IMR-90 (cell line): Measurements from ENCODE around the gene SIAH2. TPM values are rescaled to one million over a fixed set of nuclear protein-coding genes. Genes with fewer than 3 reads are reported as not detected.

Experiments used
- ATAC-seq: fragments of 200-7000 bp; cut with Tn5 transposase; 2 replicates; pipeline ENCODE4 v1.9.1; 2020; ENCODE audit warnings: low read depth, mild to moderate bottlenecking, moderate library complexity
- BruUV-seq: library from RNA; stranded (reverse); fragments of 400-500 nt; replicated peaks from 2 replicates; lab custom pipeline; 2021; lab: Mats Ljungman, UMichigan
- CTCF ChIA-PET: fragments of 300-600 bp; formaldehyde crosslinking; extraction: SDS; loops from one replicate; lab custom pipeline; 2021; ENCODE audit warnings: antibody characterized with exemption; lab: Yijun Ruan, JAX
- POLR2A ChIA-PET: fragments of 300-600 bp; sonication (Branson Sonifier 250); formaldehyde crosslinking; loops from one replicate; lab custom pipeline; 2022; ENCODE audit warnings: antibody characterized with exemption; ENCODE audit not compliant: unreplicated experiment; lab: Charles Lee
- DNase-seq: peaks from one replicate; pipeline ENCODE4 v3.0.0; 2013
- H2AFZ ChIP-seq: replicated peaks from 2 replicates; pipeline ENCODE3; 2013; ENCODE audit warnings: low read length, mild to moderate bottlenecking; ENCODE audit not compliant: poor library complexity
- H2AK5ac ChIP-seq: 2 replicates; pipeline ENCODE4 v1.6.1; 2013; ENCODE audit warnings: low read depth, low read length, inconsistent platforms
- H2AK9ac ChIP-seq: replicated peaks from 2 replicates; pipeline ENCODE3; 2013; ENCODE audit warnings: mild to moderate bottlenecking, low read depth, low read length, moderate library complexity; ENCODE audit not compliant: poor library complexity
- H2BK120ac ChIP-seq: 2 replicates; pipeline ENCODE4 v1.6.1; 2013; ENCODE audit warnings: low read depth, low read length, inconsistent platforms
- H2BK15ac ChIP-seq: 3 replicates; pipeline ENCODE4 v1.6.1; 2013; ENCODE audit warnings: low read depth, low read length, inconsistent platforms
- H2BK20ac ChIP-seq: 2 replicates; pipeline ENCODE4 v1.6.1; 2013; ENCODE audit warnings: low read depth, mild to moderate bottlenecking, inconsistent platforms, low read length, moderate library complexity
- H2BK5ac ChIP-seq: 2 replicates; pipeline ENCODE4 v1.6.1; 2013; ENCODE audit warnings: mild to moderate bottlenecking, low read depth, low read length, inconsistent platforms; ENCODE audit not compliant: poor library complexity, severe bottlenecking
- H3K14ac ChIP-seq: replicated peaks from 2 replicates; pipeline ENCODE4 v1.6.1; 2013; ENCODE audit warnings: low read depth, low read length, inconsistent platforms
- H3K18ac ChIP-seq: 2 replicates; pipeline ENCODE4 v1.6.1; 2013; ENCODE audit warnings: low read depth, low read length, control low read depth
- H3K23ac ChIP-seq: 2 replicates; pipeline ENCODE4 v1.6.1; 2013; ENCODE audit warnings: low read depth, low read length, inconsistent platforms
- H3K27ac ChIP-seq: 2 replicates; pipeline ENCODE4 v1.5.1; 2013; ENCODE audit warnings: mild to moderate bottlenecking, control low read depth, low read length; ENCODE audit not compliant: insufficient read depth
- H3K27me3 ChIP-seq: 2 replicates; pipeline ENCODE4 v1.6.1; 2013; ENCODE audit warnings: low read length; ENCODE audit not compliant: control insufficient read depth, insufficient read depth
- H3K36me3 ChIP-seq: 2 replicates; pipeline ENCODE4 v1.6.1; 2013; ENCODE audit warnings: low read length, mixed read lengths; ENCODE audit not compliant: control insufficient read depth, insufficient read depth
- H3K4ac ChIP-seq: 2 replicates; pipeline ENCODE4 v1.6.1; 2013; ENCODE audit warnings: low read depth, low read length, inconsistent platforms
- H3K4me1 ChIP-seq: 2 replicates; pipeline ENCODE4 v1.6.1; 2013; ENCODE audit warnings: low read length, mixed read lengths; ENCODE audit not compliant: control insufficient read depth, insufficient read depth
- H3K4me2 ChIP-seq: 2 replicates; pipeline ENCODE4 v1.6.1; 2013; ENCODE audit warnings: low read depth, mild to moderate bottlenecking, control low read depth, low read length, moderate library complexity
- H3K4me3 ChIP-seq: 2 replicates; pipeline ENCODE4 v1.5.1; 2013; ENCODE audit warnings: low read depth, mild to moderate bottlenecking, control low read depth, low read length, moderate library complexity; ENCODE audit not compliant: insufficient read depth
- H3K56ac ChIP-seq: 2 replicates; pipeline ENCODE4 v1.6.1; 2013; ENCODE audit warnings: low read length, inconsistent platforms; ENCODE audit not compliant: insufficient read depth; ENCODE audit errors: extremely low read depth
- H3K79me1 ChIP-seq, 2 experiments: 2 replicates each; pipeline ENCODE4 v1.6.1; 2013; ENCODE audit warnings: low read length in 2 of 2, inconsistent platforms in 1 of 2, low read depth in 1 of 2
- H3K9ac ChIP-seq: 2 replicates; pipeline ENCODE4 v1.6.1; 2013; ENCODE audit warnings: low read depth, low read length, control low read depth
- H3K9me1 ChIP-seq: 2 replicates; pipeline ENCODE4 v1.6.1; 2013; ENCODE audit warnings: low read length, inconsistent platforms; ENCODE audit not compliant: insufficient read depth
- H3K9me3 ChIP-seq: 2 replicates; pipeline ENCODE4 v1.6.1; 2013; ENCODE audit warnings: low read length; ENCODE audit not compliant: control insufficient read depth, insufficient read depth
- H4K20me1 ChIP-seq: 2 replicates; pipeline ENCODE4 v1.6.1; 2013; ENCODE audit warnings: low read length, inconsistent platforms; ENCODE audit not compliant: insufficient read depth
- H4K5ac ChIP-seq: 2 replicates; pipeline ENCODE4 v1.6.1; 2013; ENCODE audit warnings: mild to moderate bottlenecking, low read depth, low read length, control low read depth
- H4K8ac ChIP-seq, 2 experiments: 2 replicates each; pipeline ENCODE4 v1.6.1; 2013; ENCODE audit warnings: low read depth in 2 of 2, low read length in 2 of 2, control low read depth in 1 of 2, inconsistent platforms in 1 of 2
- H4K91ac ChIP-seq: 2 replicates; pipeline ENCODE4 v1.6.1; 2013; ENCODE audit warnings: low read depth, low read length, inconsistent platforms; ENCODE audit not compliant: insufficient read depth
- BHLHE40 ChIP-seq: fragments of 150-350 bp; IDR thresholded peaks from 2 replicates; pipeline ENCODE4 v1.6.1; 2016; ENCODE audit warnings: mild to moderate bottlenecking, low read depth, low read length
- CEBPB ChIP-seq: IDR thresholded peaks from 2 replicates; pipeline ENCODE4 v1.6.1; 2012; ENCODE audit warnings: low read depth, low read length, improper control_type of control experiment
- CHD1 ChIP-seq: IDR thresholded peaks from 2 replicates; pipeline ENCODE4 v1.6.1; 2012; ENCODE audit warnings: low read depth, low read length, improper control_type of control experiment
- CTCF ChIP-seq: conservative IDR thresholded peaks from 2 replicates; pipeline ENCODE4 v1.5.1; 2012; ENCODE audit warnings: mild to moderate bottlenecking, low read depth, low read length, improper control_type of control experiment
- ELK1 ChIP-seq: fragments of 150-350 bp; IDR thresholded peaks from 2 replicates; pipeline ENCODE4 v1.6.1; 2016; ENCODE audit warnings: low read depth, mild to moderate bottlenecking, low read length, moderate library complexity, borderline replicate concordance
- MXI1 ChIP-seq: IDR thresholded peaks from 2 replicates; pipeline ENCODE4 v1.6.1; 2012; ENCODE audit warnings: low read depth, mild to moderate bottlenecking, low read length, moderate library complexity, borderline replicate concordance
- NFE2L2 ChIP-seq: fragments of 150-350 bp; IDR thresholded peaks from 2 replicates; pipeline ENCODE4 v1.6.1; 2016; ENCODE audit warnings: low read depth, mild to moderate bottlenecking, low read length
- POLR2A ChIP-seq: IDR thresholded peaks from 2 replicates; pipeline ENCODE4 v1.6.1; 2012; ENCODE audit warnings: mild to moderate bottlenecking, low read depth, low read length
- RAD21 ChIP-seq: IDR thresholded peaks from 2 replicates; pipeline ENCODE4 v1.6.1; 2012; ENCODE audit warnings: low read length, improper control_type of control experiment
- RCOR1 ChIP-seq: IDR thresholded peaks from 2 replicates; pipeline ENCODE4 v1.6.1; 2012; ENCODE audit warnings: mild to moderate bottlenecking, low read length, improper control_type of control experiment; ENCODE audit not compliant: insufficient replicate concordance
- RFX5 ChIP-seq: IDR thresholded peaks from 2 replicates; pipeline ENCODE4 v1.8.0; 2012; ENCODE audit warnings: low read depth, mild to moderate bottlenecking, low read length, moderate library complexity
- SMC3 ChIP-seq: fragments of 150-350 bp; IDR thresholded peaks from 2 replicates; pipeline ENCODE4 v1.6.1; 2016; ENCODE audit warnings: low read depth, mild to moderate bottlenecking, antibody characterized with exemption, low read length, moderate library complexity
- USF2 ChIP-seq: fragments of 150-350 bp; IDR thresholded peaks from 2 replicates; pipeline ENCODE4 v1.6.1; 2017; ENCODE audit warnings: mild to moderate bottlenecking, antibody characterized with exemption, low read length, low read depth
- WGBS, 2 experiments: methylation state at CpG; one replicate each; pipeline versions ENCODE4 v1.1.5 to v1.1.7; 2013; ENCODE audit warnings: missing lambda C conversion rate in 2 of 2; ENCODE audit not compliant: insufficient read length in 1 of 2; ENCODE audit errors: extremely low coverage in 2 of 2; 5-methylcytosine and 5-hydroxymethylcytosine counted together
- dilution Hi-C: fragments of 300-500 bp; cut with HindIII; formaldehyde crosslinking; loops from one replicate; pipeline ENCODE4 v1.14.3; 2018; ENCODE audit warnings: low sequenced_read_pairs; ENCODE audit not compliant: unreplicated experiment
- in situ Hi-C: fragments of 300-500 bp; cut with MboI; formaldehyde crosslinking; loops from 3 replicates; pipeline ENCODE4 v1.14.3; 2019; ENCODE audit warnings: low sequenced_read_pairs, inconsistent platforms, mixed read lengths
- intact Hi-C: fragments of 100-400 bp; cut with micrococcal nuclease; formaldehyde crosslinking; loops from 2 replicates; pipeline ENCODE4 v1.10.0; 2022
- polyA plus RNA-seq, 3 experiments: library from polyadenylated mRNA; depleted of rRNA; stranded (reverse); fragments of >200 nt; gene quantifications; 2 replicates each; pipeline ENCODE4 v1.2.3, GENCODE V29; 2012; ENCODE audit warnings: low replicate concordance in 1 of 3
- total RNA-seq: library from RNA; depleted of rRNA; stranded (reverse); fragments of >200 nt; gene quantifications from 2 replicates; pipeline ENCODE4 v1.2.3, GENCODE V29; 2012

The SIAH2 gene
- total and polyA plus RNA-seq, 2 of the 4 experiments (the other 2 are of a cell fraction): 24.7 to 61.8 TPM

GRCh38 chr3:150740733-150741496 is 22.1 kb downstream of the SIAH2 start:
- no peak overlapping the region for H2BK15ac ChIP-seq
- peaks cover 11% of the 10 kb centered on the region for H3K4me1 ChIP-seq
- H3K56ac ChIP-seq: no peak overlapping the region
- H4K8ac ChIP-seq: no peak overlapping the region
- H3K4me2 ChIP-seq: no peak overlapping the region
- H3K18ac ChIP-seq: no peak overlapping the region
- no peak overlapping the region for H2BK120ac ChIP-seq
- H3K79me1 ChIP-seq: peaks cover 31 to 72% of the 10 kb centered on the region in 2 experiments
- no peak overlapping the region for H2AK9ac ChIP-seq
- intact Hi-C loops: no loop called here
- CTCF ChIA-PET: no interaction called here
- no peak overlapping the region for H2AK5ac ChIP-seq
- TF ChIP-seq RFX5: no peak
- TF ChIP-seq BHLHE40: no peak
- no peak for TF ChIP-seq RCOR1
- no peak for TF ChIP-seq USF2
- TF ChIP-seq POLR2A: no peak
- TF ChIP-seq MXI1: no peak
- no peak for TF ChIP-seq CEBPB
- TF ChIP-seq SMC3: no peak
- TF ChIP-seq ELK1: no peak
- no peak for TF ChIP-seq CTCF
- no peak for TF ChIP-seq NFE2L2
- TF ChIP-seq CHD1: no peak
- no peak for TF ChIP-seq RAD21
- 88% methylated on average over 3 of the region's 12 CpGs; no CpG with 5 or more reads in 1 of the 2 experiments for WGBS, 2 experiments
- peaks cover 18% of the 10 kb centered on the region for H3K36me3 ChIP-seq
- H2BK5ac ChIP-seq: no peak overlapping the region
- H3K9ac ChIP-seq: no peak overlapping the region
- H4K5ac ChIP-seq: no peak overlapping the region
- dilution Hi-C loops: no loop called here
- no peak overlapping the region for H3K4ac ChIP-seq
- no peak overlapping the region for H2AFZ ChIP-seq
- H2BK20ac ChIP-seq: no peak overlapping the region
- no peak overlapping the region for H3K14ac ChIP-seq
- no peak overlapping the region for H4K91ac ChIP-seq
- POLR2A ChIA-PET: no interaction called here
- ATAC-seq: no peak
- peaks cover 54% of the 10 kb centered on the region; the same call in 1 of the 2 replicates for H4K20me1 ChIP-seq
- BruUV-seq: no TSS peak
- peaks cover 20% of the 10 kb centered on the region for H3K9me1 ChIP-seq
- DNase-seq: no peak
- in situ Hi-C loops: no loop called here
- no peak overlapping the region for H3K4me3 ChIP-seq
- H3K9me3 ChIP-seq: no peaks in the 10 kb centered on the region
- no peak overlapping the region for H3K23ac ChIP-seq
- no peaks in the 10 kb centered on the region for H3K27me3 ChIP-seq
- no peak overlapping the region for H3K27ac ChIP-seq
